ENCODE results near the gene FPR3.
"Not testable (repeated sequence)": the region's sequence is repeated elsewhere in the genome, so short reads cannot be mapped to it uniquely, and the experiment has no call there.

Gene FPR3

DNA sequence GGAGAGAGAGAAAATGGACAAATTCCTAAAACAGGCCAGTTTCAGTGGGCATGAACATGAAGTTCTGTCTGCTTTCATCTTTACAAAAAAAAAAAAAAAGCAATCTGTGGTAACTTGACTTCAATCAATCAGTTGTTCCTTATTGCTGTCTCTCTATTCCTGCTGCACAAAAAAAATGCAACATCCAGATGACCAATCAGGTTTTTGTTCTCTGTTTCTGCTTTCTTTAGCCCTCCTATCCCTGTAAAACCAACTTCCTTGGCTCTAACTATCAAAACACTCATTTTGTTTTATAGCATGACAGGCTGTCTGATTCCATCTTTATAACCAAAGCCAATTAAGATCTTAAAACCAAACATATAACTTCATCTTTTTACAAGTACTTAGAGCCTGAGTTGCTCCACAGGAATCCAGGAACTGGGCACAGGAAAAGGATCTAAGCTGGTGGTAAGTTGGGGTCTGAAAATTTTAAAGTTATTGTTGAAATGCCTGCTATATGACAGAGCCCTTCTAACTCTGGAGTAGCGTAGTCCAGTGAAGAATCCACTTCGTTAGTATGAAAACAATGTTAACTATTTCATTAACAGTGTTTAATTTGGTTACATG lies at the start of gene FPR3:
Gene FPR3 (plus strand): TSS at position 273 of the 606 bp plus-strand sequence. CDS start 28,592 bp downstream, outside the sequence.
- no peak for DNase-seq (ENCODE audit: low spot score)

GRCh38 chr19:51746731-51747130 lies 48.2 kb upstream of the FPR3 start:
- DNase-seq (ENCODE audit: low spot score) = no peak

GRCh38 chr19:51749979-51750378 lies 45.0 kb upstream of the FPR3 start:
- DNase-seq (ENCODE audit: low spot score) = no peak

DNA sequence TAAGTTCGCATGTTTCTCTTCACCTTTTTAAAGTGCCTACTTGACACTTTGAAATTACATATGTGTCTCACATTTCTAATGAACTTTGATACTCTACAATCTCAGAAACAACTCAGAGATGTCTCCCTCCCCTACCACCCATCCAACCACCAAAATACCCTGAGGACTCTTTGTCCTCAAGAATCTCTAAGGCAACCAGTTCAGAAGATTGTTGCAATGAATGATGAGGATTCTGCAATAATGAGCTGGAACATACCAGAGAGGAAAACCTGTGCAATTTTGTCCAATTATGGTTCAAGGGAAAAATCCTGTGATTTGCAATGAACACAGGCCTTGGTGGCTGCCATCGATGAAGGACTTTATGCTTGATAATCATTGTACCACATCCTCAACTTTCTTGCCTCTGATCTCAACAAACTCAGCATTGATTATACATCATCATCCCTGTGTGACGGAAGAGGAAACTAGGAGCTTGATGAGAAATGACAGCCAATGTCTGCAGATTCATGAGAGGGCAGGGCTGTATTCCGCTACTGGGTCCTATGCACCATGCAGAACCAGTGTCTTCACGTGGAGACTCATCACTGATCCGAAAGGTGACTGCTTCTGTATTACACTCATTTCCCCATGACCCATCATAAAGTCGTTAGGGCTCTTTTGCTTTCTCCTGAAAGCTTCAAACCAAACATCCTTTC lies 44.4 kb upstream of the FPR3 start:
- no peak for DNase-seq (ENCODE audit: low spot score)

DNA sequence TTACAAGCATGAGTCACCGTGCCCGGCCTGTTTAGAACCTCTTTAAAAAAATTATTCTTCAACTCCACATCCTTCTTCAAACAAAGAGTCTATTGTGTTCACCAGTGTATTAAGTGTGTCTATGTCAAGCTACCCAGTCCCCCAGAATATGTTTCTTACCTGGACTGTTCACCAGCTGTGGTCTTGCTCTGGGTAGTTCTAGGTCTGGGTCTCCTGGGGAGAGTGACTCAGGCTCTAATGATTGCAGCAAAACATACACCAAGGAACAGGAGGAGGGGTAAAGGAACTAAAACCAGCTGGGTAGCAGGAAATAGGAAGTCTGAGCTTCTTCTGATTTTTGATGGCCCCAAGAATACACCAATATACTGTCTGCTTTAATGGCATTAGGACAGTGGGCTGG lies 43.3 kb upstream of the FPR3 start, which contains the start of gene FPR1:
Gene FPR1 (minus strand): TSS at position 224 of the 400 bp plus-strand sequence. CDS start 4,884 bp downstream, outside the sequence.
- DNase-seq (ENCODE audit: low spot score) = no peak

- no peak for DNase-seq (ENCODE audit: low spot score)
Measured at GRCh38 chr19:51754109-51754508, 40.8 kb upstream of the FPR3 start.

DNA sequence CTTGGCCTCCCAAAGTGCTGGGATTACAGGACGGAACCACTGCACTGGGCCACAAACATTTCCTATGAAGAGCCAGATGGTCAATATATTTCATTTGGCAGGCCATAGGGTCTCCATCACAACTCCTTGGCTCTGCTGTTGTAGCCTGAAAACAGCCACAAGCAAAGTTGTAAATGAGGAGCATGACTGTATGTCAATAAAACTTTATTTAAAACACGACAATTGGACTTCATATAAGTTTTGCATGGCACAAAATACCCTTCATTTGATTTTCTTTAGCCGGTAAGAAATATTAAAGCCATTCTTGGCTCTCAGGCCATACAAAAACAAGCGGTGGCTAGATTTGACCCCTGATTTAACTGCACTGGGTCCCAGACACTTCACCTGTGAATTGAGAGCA lies 40.2 kb upstream of the FPR3 start:
- no peak for DNase-seq (ENCODE audit: low spot score)

- DNase-seq (ENCODE audit: low spot score) = no peak
Measured at GRCh38 chr19:51755571-51755970, 39.4 kb upstream of the FPR3 start.

- no peak for DNase-seq (ENCODE audit: low spot score)
Measured at GRCh38 chr19:51760697-51761356, 34.1 kb upstream of the FPR3 start, which contains the start of gene FPR2. Gene FPR2 (plus strand): TSS chr19:51761180. CDS start chr19:51768659, 7,479 bp downstream.

GRCh38 chr19:51761696-51762095 lies 33.3 kb upstream of the FPR3 start:
- DNase-seq (ENCODE audit: low spot score) = no peak

GRCh38 chr19:51765086-51765485 lies 29.9 kb upstream of the FPR3 start:
- DNase-seq (ENCODE audit: low spot score) = no peak

DNA sequence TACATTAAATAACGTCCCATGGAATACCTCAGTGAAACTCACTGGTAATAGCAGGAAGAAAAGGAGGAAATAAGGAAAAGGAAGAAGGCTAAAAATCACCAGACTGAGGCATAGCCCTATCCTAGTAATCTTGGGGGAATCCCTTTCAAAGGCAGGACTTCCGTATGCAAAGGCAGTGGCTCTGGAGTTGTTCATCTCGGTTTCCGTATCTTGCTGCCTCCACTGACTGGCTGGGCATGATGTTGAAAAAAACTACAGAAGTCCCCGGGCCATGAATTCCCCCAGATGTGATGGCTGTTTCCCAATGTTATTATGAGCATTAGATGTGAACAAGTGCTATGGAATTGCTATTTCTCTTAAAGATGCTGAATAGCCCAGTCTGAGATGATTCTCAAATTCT lies 28.5 kb upstream of the FPR3 start:
- no peak for DNase-seq (ENCODE audit: low spot score)

DNA sequence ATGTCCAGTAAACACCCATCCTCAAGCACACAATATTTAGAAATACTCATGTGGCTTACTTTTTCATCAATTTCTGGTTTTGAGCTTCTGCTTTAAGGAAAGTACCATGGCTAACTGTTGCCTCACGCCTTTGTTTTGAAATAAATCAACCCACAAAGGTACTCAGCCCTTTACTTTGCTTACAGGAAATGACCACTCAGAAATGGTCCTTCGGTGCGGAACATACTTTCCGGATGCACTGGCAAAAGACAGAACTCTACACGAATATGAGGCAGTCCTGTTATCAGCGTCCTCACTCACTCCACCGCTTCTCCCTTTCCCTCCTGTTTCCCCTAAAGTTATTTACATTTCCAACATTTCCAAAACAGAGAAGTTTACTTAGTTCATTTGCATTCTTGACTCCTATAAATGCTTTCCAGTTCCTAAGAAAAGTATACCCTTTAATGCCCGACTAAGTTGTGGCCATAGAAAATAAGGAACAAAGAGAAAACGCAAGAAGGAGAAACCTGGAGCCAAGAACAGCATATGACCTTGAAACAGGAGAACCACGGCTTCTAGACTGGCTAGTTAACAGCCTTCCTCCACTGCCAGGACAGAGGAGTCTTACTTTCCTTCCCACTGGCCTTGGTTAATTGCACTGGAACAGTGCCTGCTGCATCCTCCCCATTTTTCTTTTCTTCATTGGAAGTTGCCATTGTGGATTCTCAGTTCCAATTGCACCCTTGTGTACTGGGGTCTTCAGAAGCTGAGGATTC lies 23.4 kb upstream of the FPR3 start:
- no peak for DNase-seq (ENCODE audit: low spot score)

DNA sequence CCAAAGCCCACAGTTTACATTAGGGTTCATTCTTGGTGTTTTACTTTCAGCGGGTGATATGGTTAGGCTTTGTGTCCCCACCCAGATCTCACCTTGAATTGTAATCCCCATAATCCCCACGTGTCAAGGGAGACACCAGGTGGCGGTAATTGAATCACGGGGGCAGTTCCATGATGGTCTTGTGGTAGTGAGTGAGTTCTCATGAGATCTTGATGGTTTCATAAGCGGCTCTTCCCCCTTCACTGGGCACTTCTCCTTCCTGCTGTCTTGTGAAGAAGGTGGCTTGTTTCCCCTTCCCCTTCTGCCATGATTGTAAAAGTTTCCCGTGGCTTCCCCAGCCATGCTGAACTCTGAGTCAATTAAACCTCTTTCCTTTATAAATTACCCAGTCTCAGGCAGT lies 22.0 kb upstream of the FPR3 start:
- DNase-seq (ENCODE audit: low spot score) = no peak

DNA sequence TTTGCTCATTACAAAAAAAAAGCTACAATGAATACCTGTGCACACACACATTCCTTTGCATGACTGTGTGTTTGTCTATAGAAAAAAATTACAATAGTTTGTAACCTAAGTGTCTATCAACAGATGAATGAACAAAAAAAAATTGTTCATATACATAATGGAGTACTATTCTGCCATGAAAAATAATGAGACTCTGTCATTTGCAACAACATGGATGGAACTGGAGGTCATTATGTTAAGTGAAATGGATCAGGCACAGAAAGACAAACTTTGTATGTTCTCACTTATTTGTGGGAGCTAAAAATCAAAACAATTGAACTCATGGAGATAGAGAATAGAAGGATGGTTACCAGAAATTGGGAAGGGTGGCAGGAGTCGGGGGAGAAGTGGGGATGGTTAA lies 18.4 kb upstream of the FPR3 start:
- not testable (repeated sequence) for DNase-seq (ENCODE audit: low spot score)

DNA sequence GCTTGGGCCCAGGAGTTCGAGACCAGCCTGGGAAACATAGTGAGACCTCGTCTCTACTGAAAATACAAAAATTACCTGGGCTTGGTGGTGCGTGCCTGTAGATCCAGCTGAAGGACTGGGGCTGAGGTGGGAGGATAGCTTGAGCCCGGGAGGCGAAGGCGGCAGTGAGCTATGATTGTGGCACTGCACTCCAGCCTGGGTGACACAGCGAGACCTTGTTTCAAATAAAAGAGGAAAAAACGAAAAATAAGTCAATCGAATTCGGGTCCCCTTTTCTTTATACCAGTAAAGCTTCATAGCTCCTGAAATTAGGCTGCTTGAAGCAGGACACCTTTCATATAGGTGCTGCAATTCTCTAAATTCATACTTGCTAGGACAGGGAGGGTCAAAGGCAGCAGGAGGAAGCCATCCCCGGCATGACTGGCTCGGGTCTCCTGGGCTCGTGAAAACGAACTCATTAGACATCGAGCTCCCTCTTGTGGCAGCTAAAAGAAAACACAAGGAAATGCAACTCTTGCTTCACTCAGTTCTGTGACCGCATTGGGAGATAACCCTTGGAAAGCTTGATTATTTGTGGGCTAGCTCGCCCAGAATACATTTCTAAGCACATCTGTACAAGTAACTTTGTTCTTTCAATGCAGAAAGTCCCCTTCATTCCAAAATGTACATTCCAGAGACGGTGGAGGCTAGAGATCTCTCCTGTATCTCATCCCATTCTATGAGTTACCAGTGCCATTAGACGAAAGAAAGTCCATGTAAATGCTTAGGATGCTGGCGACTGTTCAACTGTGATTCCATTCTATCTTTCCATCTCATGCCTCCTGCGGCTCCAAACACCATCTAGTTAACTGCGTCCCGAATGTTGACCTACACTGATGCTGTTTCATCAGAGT lies 17.1 kb upstream of the FPR3 start:
- peak; percentile 54 for DNase-seq (ENCODE audit: low spot score)

GRCh38 chr19:51779181-51779580 lies 15.8 kb upstream of the FPR3 start:
- DNase-seq (ENCODE audit: low spot score) = no peak

- no peak for DNase-seq (ENCODE audit: low spot score)
Measured at GRCh38 chr19:51779703-51780102, 15.3 kb upstream of the FPR3 start.

- DNase-seq (ENCODE audit: low spot score) = no peak
Measured at GRCh38 chr19:51780270-51780669, 14.7 kb upstream of the FPR3 start.

DNA sequence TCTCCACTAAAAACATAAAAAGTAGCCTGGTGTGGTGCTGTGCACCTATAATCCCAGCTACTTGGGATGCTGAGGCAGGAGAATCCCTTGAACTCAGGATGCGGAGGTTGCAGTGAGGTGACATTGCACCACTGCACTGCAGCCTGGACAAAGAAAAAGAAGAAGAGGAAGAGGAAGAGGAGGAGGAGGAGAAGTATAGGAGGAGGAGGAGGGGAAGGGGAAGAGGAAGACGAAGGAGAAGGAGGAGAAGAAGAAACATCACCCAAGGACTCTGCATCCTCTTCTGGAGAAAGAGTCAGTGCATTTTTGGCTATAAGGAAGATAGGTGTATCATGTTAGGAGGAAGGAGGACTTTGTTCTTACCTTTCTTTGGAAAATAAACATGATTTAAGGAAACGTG lies 13.0 kb upstream of the FPR3 start:
- no peak for DNase-seq (ENCODE audit: low spot score)

DNA sequence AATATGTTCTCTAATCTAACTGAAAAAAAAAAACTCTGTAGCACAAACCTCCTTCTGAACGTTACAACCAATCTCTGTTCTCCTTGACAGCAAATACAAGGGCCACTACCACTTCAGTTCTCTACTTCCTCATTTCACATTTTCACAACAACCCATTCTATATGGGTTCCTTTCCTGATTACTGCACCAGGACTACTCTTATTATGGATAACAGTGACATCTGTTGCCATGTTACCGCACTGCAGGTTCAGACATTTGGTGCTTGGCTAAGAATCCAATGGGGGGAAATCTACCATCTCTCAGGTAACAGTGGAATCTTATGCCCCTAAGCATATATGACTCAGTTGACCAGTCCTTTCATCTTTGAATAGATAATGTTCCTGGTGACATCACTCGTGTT lies 11.6 kb upstream of the FPR3 start:
- peak; percentile 6 for DNase-seq (ENCODE audit: low spot score)

Measured in HuH-7 (cell line).